ENCODE results near the gene FOXI1.

- TF ChIP-seq, protein P1, sequence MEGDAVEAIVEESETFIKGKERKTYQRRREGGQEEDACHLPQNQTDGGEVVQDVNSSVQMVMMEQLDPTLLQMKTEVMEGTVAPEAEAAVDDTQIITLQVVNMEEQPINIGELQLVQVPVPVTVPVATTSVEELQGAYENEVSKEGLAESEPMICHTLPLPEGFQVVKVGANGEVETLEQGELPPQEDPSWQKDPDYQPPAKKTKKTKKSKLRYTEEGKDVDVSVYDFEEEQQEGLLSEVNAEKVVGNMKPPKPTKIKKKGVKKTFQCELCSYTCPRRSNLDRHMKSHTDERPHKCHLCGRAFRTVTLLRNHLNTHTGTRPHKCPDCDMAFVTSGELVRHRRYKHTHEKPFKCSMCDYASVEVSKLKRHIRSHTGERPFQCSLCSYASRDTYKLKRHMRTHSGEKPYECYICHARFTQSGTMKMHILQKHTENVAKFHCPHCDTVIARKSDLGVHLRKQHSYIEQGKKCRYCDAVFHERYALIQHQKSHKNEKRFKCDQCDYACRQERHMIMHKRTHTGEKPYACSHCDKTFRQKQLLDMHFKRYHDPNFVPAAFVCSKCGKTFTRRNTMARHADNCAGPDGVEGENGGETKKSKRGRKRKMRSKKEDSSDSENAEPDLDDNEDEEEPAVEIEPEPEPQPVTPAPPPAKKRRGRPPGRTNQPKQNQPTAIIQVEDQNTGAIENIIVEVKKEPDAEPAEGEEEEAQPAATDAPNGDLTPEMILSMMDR (conservative IDR thresholded peaks at IDR 0.05; ENCODE audit: low read length) = no peak
- no peak for TF ChIP-seq EZH2phosphoT487 (IDR thresholded peaks at IDR 0.05; ENCODE audit: borderline replicate concordance)
Observed at GRCh38 chr5:170117736-170118135, 12.0 kb downstream of the FOXI1 start.
